ENCODE data around the gene GTPBP10.

DNA sequence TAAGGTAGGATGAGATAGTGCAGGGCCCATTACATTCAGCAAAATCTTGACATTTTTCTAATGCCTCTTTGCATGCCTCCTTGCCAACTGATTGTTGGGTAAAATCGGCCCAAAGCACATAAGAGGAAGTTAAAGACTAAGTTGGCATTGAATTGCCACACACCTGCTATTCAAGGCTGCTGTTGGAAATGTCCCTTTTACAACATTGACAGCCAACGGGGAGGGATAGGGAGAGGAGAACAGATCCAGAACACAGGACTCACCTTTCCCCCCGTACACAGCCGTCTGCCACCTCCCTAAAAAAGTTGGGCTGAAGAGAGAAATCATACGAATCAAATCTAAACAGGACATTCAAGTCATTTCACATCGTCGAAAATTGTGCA is 26.1 kb upstream of the GTPBP10 start:
- TF ChIP-seq BACH2 (CRISPR knock-in tag; IDR thresholded peaks at IDR 0.05; ENCODE audit: borderline replicate concordance), result no peak
- TF ChIP-seq ARNTL (CRISPR knock-in tag; IDR thresholded peaks at IDR 0.05; ENCODE audit: borderline replicate concordance, low read depth), result no peak

Data from SK-N-SH treated with all-trans-retinoic acid at 6 μM for 48 hours (cell line).